ENCODE measurements around the gene GABRD.

DNA sequence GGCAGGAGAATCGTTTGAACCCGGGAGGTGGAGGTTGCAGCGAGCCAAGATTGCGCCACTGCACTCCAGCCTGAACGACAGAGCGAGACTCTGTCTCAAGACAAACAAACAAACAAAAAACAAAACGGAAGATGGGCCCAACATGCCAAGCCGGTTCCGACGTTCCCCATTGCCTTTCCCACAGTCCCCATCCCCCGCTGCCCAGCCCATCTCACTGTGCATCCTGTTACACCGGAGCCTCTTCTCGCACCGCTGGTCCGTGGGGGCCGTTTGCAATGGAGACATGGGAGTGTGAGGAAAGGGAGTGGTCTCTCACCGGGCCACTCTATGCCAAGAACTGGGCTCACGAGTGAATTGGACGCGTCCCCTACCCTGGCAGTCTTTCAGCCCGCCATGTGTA is 14.3 kb upstream of the GABRD start:
- TF ChIP-seq RFX5 (IDR thresholded peaks at IDR 0.05; ENCODE audit: low read depth, low read length) (no peak), SRF (IDR thresholded peaks at IDR 0.05; ENCODE audit: low read depth, low read length) (no peak), TCF7L2 (IDR thresholded peaks at IDR 0.05; ENCODE audit: low read depth, low read length) (no peak), KAT2B (IDR thresholded peaks at IDR 0.05; ENCODE audit: borderline replicate concordance, low read depth, low read length) (no peak), WIZ (CRISPR knock-in tag; IDR thresholded peaks at IDR 0.05) (no peak), JUN (CRISPR knock-in tag; IDR thresholded peaks at IDR 0.05) (no peak)
- TF ChIP-seq, protein P1, sequence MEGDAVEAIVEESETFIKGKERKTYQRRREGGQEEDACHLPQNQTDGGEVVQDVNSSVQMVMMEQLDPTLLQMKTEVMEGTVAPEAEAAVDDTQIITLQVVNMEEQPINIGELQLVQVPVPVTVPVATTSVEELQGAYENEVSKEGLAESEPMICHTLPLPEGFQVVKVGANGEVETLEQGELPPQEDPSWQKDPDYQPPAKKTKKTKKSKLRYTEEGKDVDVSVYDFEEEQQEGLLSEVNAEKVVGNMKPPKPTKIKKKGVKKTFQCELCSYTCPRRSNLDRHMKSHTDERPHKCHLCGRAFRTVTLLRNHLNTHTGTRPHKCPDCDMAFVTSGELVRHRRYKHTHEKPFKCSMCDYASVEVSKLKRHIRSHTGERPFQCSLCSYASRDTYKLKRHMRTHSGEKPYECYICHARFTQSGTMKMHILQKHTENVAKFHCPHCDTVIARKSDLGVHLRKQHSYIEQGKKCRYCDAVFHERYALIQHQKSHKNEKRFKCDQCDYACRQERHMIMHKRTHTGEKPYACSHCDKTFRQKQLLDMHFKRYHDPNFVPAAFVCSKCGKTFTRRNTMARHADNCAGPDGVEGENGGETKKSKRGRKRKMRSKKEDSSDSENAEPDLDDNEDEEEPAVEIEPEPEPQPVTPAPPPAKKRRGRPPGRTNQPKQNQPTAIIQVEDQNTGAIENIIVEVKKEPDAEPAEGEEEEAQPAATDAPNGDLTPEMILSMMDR (CRISPR knock-in tag; IDR thresholded peaks at IDR 0.05), result no peak

Data from HepG2 (cell line).